ENCODE results near the gene ANKS1B. TPM values are rescaled to one million over a fixed set of nuclear protein-coding genes. Genes with fewer than 3 reads are reported as not detected.
"Not testable (repeated sequence)": the region's sequence is repeated elsewhere in the genome, so short reads cannot be mapped to it uniquely, and the experiment has no call there.

The ANKS1B gene
- total RNA-seq, 1 experiment from 2014 or later: 9.7 TPM

GRCh38 chr12:98758331-98758730 lies 1226.4 kb downstream of the ANKS1B start:
- TF ChIP-seq REST (IDR thresholded peaks at IDR 0.05; ENCODE audit: insufficient read depth in 1 of 2, low read depth in 2 of 2, low read length in 1 of 2) (no peak), CTCF (IDR thresholded peaks at IDR 0.05) (no peak), POLR2AphosphoS5 (IDR thresholded peaks at IDR 0.05; ENCODE audit: low read depth, low read length) (no peak), SIN3A (IDR thresholded peaks at IDR 0.05; ENCODE audit: borderline replicate concordance, insufficient read depth, low read depth, low read length) (no peak), TCF7L2 (IDR thresholded peaks at IDR 0.05; ENCODE audit: low read depth, low read length) (no peak)
- intact Hi-C loops (cut with micrococcal nuclease; ENCODE audit: unreplicated experiment): no loop called here
- ChIA-PET CTCF (no interaction called here), POLR2A (no interaction called here)
- Histone ChIP-seq H3K27ac (ENCODE audit: low read length) (no peak overlapping the region), H3K36me3 (ENCODE audit: control insufficient read depth, insufficient read depth, low read length) (no peaks in the 10 kb centered on the region), H3K4me1 (ENCODE audit: control insufficient read depth, insufficient read depth, low read length) (peaks cover 5% of the 10 kb centered on the region), H3K4me3 (ENCODE audit: low read depth in 2 of 2, low read length in 2 of 2) (no peak overlapping the region), H3K9me3 (ENCODE audit: control insufficient read depth, insufficient read depth, low read depth, low read length) (no peaks in the 10 kb centered on the region), H3K27me3 (ENCODE audit: control insufficient read depth, insufficient read depth, low read length) (no peaks in the 10 kb centered on the region)
- ATAC-seq: no peak
- DNase-seq (ENCODE audit: low read depth, low spot score): no peak
- BruUV-seq (replicated peaks): no TSS peak
- in situ Hi-C loops (cut with HindIII; ENCODE audit: low pct_unique_long_range_greater_than_20kb, low sequenced_read_pairs): no loop called here

DNA sequence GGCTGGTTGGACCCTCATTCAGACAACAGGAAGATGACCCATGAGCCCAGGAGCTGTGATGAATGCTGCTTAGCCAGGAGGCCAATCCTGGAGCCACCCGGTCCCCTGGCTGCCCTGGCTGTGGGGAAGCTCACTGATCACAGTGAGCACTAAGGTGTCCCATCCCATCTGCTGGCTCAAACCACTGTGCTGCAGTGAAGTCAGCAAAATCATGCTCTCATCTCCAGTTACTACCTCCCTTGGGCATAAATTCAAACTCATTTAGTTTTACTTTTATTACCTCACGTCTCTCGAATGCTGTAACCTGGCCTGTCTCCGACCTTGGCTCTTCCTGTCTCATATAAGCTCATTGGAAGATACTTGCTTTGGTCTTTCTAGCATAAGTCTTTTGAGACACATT lies 1227.3 kb downstream of the ANKS1B start:
- DNase-seq (ENCODE audit: low read depth, low spot score) (no peak), ATAC-seq (no peak)
- intact Hi-C loops (cut with micrococcal nuclease; ENCODE audit: unreplicated experiment): no loop called here
- CTCF ChIA-PET: no interaction called here
- POLR2A ChIA-PET: no interaction called here
- no peaks in the 10 kb centered on the region for H3K9me3 ChIP-seq (ENCODE audit: control insufficient read depth, insufficient read depth, low read depth, low read length)
- no TSS peak for BruUV-seq (replicated peaks)
- in situ Hi-C loops (cut with HindIII; ENCODE audit: low pct_unique_long_range_greater_than_20kb, low sequenced_read_pairs): no loop called here
- no peak overlapping the region for H3K4me3 ChIP-seq (ENCODE audit: low read depth in 2 of 2, low read length in 2 of 2)
- TF ChIP-seq REST (IDR thresholded peaks at IDR 0.05; ENCODE audit: insufficient read depth in 1 of 2, low read depth in 2 of 2, low read length in 1 of 2): no peak
- TF ChIP-seq TCF7L2 (IDR thresholded peaks at IDR 0.05; ENCODE audit: low read depth, low read length): no peak
- no peak for TF ChIP-seq CTCF (IDR thresholded peaks at IDR 0.05)
- TF ChIP-seq POLR2AphosphoS5 (IDR thresholded peaks at IDR 0.05; ENCODE audit: low read depth, low read length): no peak
- TF ChIP-seq SIN3A (IDR thresholded peaks at IDR 0.05; ENCODE audit: borderline replicate concordance, insufficient read depth, low read depth, low read length): no peak
- H3K4me1 ChIP-seq (ENCODE audit: control insufficient read depth, insufficient read depth, low read length): peaks cover 5% of the 10 kb centered on the region
- H3K36me3 ChIP-seq (ENCODE audit: control insufficient read depth, insufficient read depth, low read length): no peaks in the 10 kb centered on the region
- H3K27me3 ChIP-seq (ENCODE audit: control insufficient read depth, insufficient read depth, low read length): no peaks in the 10 kb centered on the region
- H3K27ac ChIP-seq (ENCODE audit: low read length): no peak overlapping the region

DNA sequence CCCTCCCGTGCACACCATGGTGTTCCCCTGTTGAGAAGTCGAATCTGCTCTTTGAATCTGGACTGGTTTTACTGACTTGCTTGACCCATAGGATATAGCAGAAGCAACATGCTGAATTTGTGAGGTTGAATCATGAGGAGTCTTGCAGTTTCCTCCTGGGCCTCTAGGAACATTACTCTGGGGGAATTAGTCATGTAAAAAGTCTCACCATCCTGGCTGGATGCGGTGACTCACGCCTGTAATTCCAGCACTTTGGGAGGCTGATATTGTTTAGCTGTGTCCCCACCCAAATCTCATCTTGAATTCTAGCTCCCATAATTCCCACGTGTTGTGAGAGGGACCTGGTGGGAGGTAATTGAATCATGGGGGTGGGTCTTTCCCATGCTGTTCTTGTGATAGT lies 1228.9 kb downstream of the ANKS1B start:
- DNase-seq (ENCODE audit: low read depth, low spot score); H3K4me3 ChIP-seq (ENCODE audit: low read depth in 2 of 2, low read length in 2 of 2); POLR2A ChIA-PET; H3K27me3 ChIP-seq (ENCODE audit: control insufficient read depth, insufficient read depth, low read length); BruUV-seq (replicated peaks); intact Hi-C loops (cut with micrococcal nuclease; ENCODE audit: unreplicated experiment); H3K36me3 ChIP-seq (ENCODE audit: control insufficient read depth, insufficient read depth, low read length); H3K9me3 ChIP-seq (ENCODE audit: control insufficient read depth, insufficient read depth, low read depth, low read length); in situ Hi-C loops (cut with HindIII; ENCODE audit: low pct_unique_long_range_greater_than_20kb, low sequenced_read_pairs); H3K4me1 ChIP-seq (ENCODE audit: control insufficient read depth, insufficient read depth, low read length); H3K27ac ChIP-seq (ENCODE audit: low read length): not testable (repeated sequence)
- ATAC-seq: peak; percentile 31; the same call in 1 of the 2 replicates
- CTCF ChIA-PET: interaction anchor here (0.6 kb wide), 1 partner anchor 212 kb away, joined by 5 read pairs; no protein-coding TSS in a partner anchor
